ENCODE results near the gene EFS.
A peak's percentile ranks its signal among the peaks of the same experiment; 100 is the strongest.

GRCh38 chr14:23352506-23353432, 12.2 kb downstream of the EFS start, which contains the start of gene SLC22A17:
- TF ChIP-seq CTCF (optimal IDR thresholded peaks at IDR 0.05 in 1 of 3, IDR thresholded peaks at IDR 0.05 in 1 of 3, conservative IDR thresholded peaks at IDR 0.05 in 1 of 3; ENCODE audit: extremely low read depth in 1 of 3, insufficient read depth in 2 of 3, low read length in 3 of 3) (peak in 1 of 3 experiments; percentile 20), EZH2 (IDR thresholded peaks at IDR 0.05; ENCODE audit: low read length) (no peak)
